Measurements from ENCODE around the gene MTARC1.

DNA sequence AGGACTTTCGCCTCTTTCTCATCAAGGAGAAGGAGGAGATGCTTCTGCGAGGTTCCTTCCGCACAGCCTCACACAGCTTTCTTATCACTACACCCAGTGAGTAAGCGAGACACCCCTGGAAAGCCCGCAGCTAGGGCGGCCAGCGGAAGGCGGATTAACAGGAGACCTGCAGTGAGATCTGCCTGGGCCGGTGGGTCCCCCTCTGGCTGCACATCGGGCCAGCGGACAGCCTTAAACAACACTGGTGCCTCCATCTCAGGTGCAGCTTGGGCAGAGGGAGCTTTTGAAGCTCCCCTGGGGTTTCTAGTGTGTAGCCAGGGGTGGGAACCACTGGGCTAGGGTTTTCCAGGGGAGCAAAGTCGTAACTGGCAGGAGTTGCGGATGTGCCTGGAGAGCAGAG lies 17.5 kb upstream of the MTARC1 start:
- TF ChIP-seq, protein P1, sequence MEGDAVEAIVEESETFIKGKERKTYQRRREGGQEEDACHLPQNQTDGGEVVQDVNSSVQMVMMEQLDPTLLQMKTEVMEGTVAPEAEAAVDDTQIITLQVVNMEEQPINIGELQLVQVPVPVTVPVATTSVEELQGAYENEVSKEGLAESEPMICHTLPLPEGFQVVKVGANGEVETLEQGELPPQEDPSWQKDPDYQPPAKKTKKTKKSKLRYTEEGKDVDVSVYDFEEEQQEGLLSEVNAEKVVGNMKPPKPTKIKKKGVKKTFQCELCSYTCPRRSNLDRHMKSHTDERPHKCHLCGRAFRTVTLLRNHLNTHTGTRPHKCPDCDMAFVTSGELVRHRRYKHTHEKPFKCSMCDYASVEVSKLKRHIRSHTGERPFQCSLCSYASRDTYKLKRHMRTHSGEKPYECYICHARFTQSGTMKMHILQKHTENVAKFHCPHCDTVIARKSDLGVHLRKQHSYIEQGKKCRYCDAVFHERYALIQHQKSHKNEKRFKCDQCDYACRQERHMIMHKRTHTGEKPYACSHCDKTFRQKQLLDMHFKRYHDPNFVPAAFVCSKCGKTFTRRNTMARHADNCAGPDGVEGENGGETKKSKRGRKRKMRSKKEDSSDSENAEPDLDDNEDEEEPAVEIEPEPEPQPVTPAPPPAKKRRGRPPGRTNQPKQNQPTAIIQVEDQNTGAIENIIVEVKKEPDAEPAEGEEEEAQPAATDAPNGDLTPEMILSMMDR (conservative IDR thresholded peaks at IDR 0.05; ENCODE audit: low read depth, low read length) = no peak
- TF ChIP-seq RFX5 (IDR thresholded peaks at IDR 0.05; ENCODE audit: low read depth, low read length) (no peak), BHLHE40 (IDR thresholded peaks at IDR 0.05; ENCODE audit: low read depth, low read length) (no peak), POLR2A (IDR thresholded peaks at IDR 0.05; ENCODE audit: low read depth, low read length) (no peak), MXI1 (IDR thresholded peaks at IDR 0.05; ENCODE audit: borderline replicate concordance, low read depth, low read length) (no peak)

All from IMR-90 (cell line).